Measurements from ENCODE around the gene AJM1.

- no peak for TF ChIP-seq CTCF (IDR thresholded peaks at IDR 0.05)
- TF ChIP-seq POLR2A (IDR thresholded peaks at IDR 0.05): no peak
Observed at GRCh38 chr9:136806067-136806466, 36.2 kb upstream of the AJM1 start.
